Kidney tubule cell (primary cell): ENCODE measurements around the gene PRDX3.

Source experiments
- DNase-seq: peaks from one replicate; pipeline ENCODE4 v3.0.0-alpha.2; 2018; ENCODE audit warnings: low spot score

Gene PRDX3

DNA sequence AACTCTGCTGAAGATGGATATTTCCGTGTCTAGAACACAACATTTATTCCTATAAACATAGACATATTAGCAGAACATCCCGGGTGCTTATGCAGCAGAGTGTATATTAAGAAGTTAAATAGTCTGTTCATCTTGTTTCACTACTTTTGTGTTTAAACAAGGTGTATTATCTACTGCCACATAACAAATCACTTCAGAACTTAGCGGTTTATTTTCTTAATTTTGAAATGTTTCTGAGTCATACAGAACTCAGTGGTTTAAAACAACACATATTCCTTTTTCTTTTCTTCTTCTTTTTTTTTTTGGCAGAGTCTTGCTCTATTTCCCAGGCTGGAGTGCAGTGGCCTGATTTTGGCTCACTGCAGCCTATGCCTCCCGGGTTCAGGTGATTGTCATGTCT is 48.9 kb downstream of the PRDX3 start:
- no peak for DNase-seq

GRCh38 chr10:119125942-119126341 is 52.7 kb downstream of the PRDX3 start:
- DNase-seq = no peak

DNA sequence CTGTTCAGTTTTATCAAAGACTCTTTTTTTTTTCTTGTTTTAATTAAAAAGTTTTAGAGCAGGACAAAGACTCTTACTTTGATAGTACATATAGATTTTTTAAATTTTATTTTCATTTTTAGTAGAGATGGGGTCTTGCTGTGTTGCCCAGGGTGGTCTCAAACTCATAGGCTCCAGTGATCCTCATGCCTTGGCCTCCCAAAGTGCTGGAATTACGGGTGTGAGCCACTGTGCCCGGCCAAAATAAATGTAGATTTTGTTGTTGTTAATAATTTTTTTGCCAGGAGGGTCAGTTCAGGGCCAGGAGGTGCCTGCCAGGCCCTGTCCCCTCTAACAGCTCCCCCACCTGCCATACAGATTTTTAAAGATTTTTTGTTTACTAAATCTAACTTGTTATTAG is 57.7 kb downstream of the PRDX3 start:
- no peak for DNase-seq

GRCh38 chr10:119120413-119120867 is 58.2 kb downstream of the PRDX3 start:
- peak; percentile 58 for DNase-seq

DNA sequence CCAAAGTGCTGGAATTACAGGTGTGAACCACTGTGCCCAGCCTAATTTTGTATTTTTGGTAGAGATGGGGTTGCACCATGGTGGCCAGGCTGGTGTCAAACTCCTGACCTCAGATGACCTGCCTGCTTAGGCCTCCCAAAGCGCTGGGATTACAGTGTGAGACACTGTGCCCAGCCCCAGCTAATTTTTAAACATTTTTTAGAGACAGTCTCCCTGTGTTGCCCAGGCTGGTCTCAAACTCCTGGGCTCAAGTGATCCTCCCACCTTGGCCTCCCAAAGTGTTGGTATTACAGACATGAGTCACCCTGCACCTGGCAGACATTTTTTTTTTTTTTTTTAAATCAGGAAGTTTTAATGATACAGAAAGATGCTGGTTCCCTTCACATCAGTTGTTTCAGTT is 59.2 kb downstream of the PRDX3 start:
- DNase-seq = no peak

- DNase-seq = no peak
Measured at GRCh38 chr10:119118231-119118630, 60.4 kb downstream of the PRDX3 start.
